Activated CD4-positive, alpha-beta T cell treated with anti-CD3 and anti-CD28 coated beads for 4 hours (primary cell): ENCODE results near the gene JOSD1.
"Not testable (repeated sequence)": the region's sequence is repeated elsewhere in the genome, so short reads cannot be mapped to it uniquely, and the experiment has no call there.

Experiments
- DNase-seq, 2 donors: peaks; one replicate each; pipeline ENCODE4 v3.0.0-alpha.2; 2020

The JOSD1 gene

DNA sequence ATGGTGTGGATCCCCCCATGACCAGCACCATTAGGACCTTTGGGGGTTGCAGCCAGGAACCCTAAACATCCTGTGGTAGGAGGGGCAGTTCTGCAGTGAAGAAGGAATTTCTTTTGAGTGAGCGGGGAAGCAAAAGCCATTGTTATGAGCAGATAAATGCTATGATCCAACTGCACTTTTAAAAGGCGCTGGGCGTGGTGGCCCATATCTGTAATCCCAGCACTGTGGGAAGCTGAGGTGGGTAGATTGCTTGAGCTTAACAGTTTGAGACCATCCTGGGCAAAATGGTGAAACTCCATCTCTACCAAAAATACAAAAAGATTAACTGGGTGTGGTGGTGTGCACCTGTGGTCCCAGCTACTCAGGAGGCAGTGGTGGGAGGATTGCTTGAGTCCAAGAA lies 24.9 kb downstream of the JOSD1 start:
- DNase-seq, result no peak

DNA sequence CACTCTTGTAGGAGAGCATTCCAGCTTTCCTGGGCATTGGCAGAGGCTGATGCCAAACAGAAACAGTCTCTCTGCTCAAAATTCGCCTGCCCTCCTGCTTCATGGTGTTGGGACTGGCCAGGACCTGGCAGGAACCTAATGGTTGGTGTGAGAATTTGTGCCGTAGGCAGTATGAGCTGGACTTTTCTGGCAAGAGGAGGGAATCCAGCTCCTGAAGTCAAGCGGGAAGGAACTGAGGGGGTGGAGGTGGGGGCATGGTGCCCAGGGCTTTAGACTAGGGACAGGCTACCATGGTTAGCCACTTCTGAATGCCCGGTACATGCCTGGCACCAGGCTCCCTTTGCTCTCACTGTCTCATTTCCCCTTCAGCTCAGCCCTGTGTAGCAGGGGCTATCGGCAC lies 25.9 kb downstream of the JOSD1 start:
- DNase-seq, result no peak

- DNase-seq, result peak; percentile 7 to 32
Observed at GRCh38 chr22:38657045-38657909, 43.5 kb downstream of the JOSD1 start.

- DNase-seq, result peak; percentile 82
Observed at GRCh38 chr22:38656256-38657044, 44.3 kb downstream of the JOSD1 start, which contains the start of the genes CBY1 and FAM227A. CBY1 (plus strand) TSS chr22:38656638; CDS start chr22:38668055, 11,417 bp downstream. FAM227A (minus strand) TSS chr22:38656392; CDS start chr22:38650168, 6,224 bp downstream.

- DNase-seq, result peak in 1 of 2 donors; percentile 3
Observed at GRCh38 chr22:38655519-38656255, 45.1 kb downstream of the JOSD1 start.

DNA sequence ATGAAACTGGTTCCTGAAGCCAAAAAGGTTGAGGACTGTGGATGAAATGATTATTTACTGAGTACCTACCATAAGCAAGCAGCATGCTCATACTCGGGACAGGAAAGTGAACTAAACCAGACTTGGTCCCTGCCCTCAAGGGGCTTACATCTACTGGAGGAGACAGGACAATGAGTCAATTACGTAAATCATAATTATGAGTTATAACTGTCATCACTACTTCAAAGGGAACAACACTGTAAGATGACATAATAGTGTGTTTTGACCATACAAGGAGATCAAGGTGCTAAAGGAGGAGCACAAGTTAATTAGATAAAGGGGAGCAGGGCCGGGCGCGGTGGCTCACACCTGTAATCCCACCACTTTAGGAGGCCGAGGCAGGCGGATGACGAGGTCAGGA lies 47.0 kb downstream of the JOSD1 start:
- DNase-seq, result no peak

- DNase-seq, result no peak
Observed at GRCh38 chr22:38652859-38653258, 47.9 kb downstream of the JOSD1 start.

DNA sequence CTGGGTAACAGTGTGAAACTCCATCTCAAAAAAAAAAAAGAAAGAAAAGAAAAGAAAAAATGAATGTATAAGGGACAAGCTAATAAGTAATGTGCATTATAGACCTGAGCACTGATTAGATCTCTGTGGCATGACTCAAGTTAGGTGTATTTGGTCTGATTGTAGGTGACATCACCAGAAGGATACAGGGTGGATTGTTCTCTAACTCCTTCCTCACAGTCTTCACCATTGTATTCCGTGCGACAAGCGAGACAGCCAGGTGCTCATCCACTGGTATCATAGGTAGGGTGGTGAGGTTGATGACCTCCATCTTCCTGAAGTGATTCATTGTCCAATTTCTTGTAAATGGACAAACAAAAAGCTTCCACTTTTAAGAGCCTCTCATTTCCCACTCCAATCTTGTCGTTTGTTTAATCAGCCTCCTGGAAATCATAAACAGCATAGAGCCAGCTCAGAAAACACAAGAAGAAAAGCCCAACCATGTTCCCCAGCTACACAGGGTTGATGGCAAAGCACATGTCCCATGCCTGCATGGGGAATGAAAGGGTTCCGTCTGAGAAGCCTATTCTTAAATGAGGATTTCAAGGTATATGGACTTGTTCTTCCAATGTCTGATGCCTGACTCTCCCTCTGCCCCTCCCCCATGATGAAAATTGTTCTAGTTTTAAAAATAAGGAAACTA lies 50.8 kb downstream of the JOSD1 start:
- no peak for DNase-seq

GRCh38 chr22:38645430-38645829 lies 55.3 kb downstream of the JOSD1 start:
- no peak for DNase-seq

DNA sequence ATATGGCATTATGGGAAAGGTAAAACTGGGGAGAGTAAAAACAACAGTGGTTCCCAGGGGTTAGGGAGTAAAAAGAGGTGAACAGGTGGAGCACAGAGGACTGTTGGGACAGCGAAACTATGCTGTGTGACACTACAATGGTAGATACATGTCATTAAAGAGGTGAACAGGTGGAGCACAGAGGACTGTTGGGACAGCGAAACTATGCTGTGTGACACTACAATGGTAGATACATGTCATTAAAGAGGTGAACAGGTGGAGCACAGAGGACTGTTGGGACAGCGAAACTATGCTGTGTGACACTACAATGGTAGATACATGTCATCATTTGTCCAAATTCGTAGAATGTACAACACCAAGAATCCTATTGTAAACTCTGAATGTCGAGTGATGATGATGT lies 56.5 kb downstream of the JOSD1 start:
- not testable (repeated sequence) for DNase-seq

DNA sequence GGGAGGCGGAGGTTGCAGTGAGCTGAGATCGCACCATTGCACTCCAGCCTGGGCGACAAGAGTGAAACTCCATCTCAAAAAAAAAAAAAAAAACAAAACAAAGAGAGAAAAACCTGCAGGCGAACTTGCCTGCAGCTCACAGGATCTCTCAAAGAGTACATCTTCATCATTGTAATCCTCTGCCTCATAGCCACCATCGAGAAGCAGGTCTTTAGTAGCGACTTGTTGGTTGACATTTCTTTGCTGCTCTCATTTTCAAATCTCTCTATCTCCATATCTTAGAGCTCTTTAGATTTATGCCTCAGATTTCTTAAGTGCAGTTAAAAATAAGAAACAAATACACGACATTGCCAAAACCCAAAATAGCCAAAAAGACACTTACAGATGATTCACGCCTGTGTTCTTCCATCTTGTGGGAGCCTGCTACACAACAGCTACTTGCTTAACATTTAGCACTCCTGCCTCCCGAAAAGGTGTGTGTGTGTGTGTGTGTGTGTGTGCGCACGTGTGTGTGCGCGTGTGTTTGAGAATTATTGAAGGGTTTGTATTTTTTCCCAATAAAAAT lies 59.2 kb downstream of the JOSD1 start:
- no peak for DNase-seq

- no peak for DNase-seq
Observed at GRCh38 chr22:38638728-38639127, 62.0 kb downstream of the JOSD1 start.

DNA sequence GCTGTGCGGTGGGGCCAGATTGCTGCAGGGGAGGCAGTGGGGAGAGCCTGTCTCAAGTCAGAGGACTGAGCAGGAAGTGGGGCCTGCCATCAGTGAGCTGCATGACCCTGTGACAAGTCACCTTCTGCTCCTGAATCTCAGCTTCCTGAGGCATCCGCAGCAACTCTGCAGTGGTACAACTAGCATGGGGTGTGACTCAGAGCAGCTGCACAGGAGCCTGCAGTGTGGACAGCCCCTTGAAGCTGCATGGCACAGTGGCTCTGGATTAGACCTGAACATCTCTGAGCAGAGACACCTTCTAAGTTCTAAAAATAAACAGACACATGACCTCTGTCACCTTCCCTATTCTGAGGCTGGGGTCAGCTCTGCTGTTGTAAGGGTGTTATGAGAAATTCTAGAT lies 62.5 kb downstream of the JOSD1 start:
- no peak for DNase-seq
